Psoas muscle (tissue), 8 donors: Measurements from ENCODE around the gene PBX1. TPM values are rescaled to one million over a fixed set of nuclear protein-coding genes. Genes with fewer than 3 reads are reported as not detected.

Experiments
- ATAC-seq, 4 donors: fragments of 200-7000 bp; cut with Tn5 transposase; one replicate each; pipeline ENCODE4 v1.9.1; 2020; ENCODE audit warnings: moderate library complexity in 3 of 4, mild to moderate bottlenecking in 2 of 4
- DNase-seq, 2 donors: peaks; one replicate each; pipeline ENCODE4 v3.0.0-alpha.2; 2020
- H3K27ac ChIP-seq: fragments of 200-600 bp; one replicate; pipeline ENCODE4 v1.8.0; 2022
- H3K27me3 ChIP-seq, 3 donors: fragments of 200-600 bp in 1 of 3; one replicate each; pipeline versions ENCODE4 v1.6.1 to v1.8.0; 2013 to 2022; ENCODE audit warnings: low read length in 2 of 3, mild to moderate bottlenecking in 2 of 3, moderate library complexity in 1 of 3; ENCODE audit not compliant: insufficient read depth in 3 of 3
- H3K36me3 ChIP-seq, 2 donors: fragments of 200-600 bp in 1 of 2; one replicate each; pipeline versions ENCODE4 v1.6.1 to v1.8.0; 2013 to 2022; ENCODE audit warnings: low read depth in 1 of 2, mild to moderate bottlenecking in 1 of 2, moderate library complexity in 1 of 2; ENCODE audit not compliant: insufficient read depth in 1 of 2
- H3K4me1 ChIP-seq: fragments of 200-600 bp; one replicate; pipeline ENCODE4 v1.8.0; 2022
- H3K4me3 ChIP-seq: fragments of 200-600 bp; one replicate; pipeline ENCODE4 v1.8.0; 2022; ENCODE audit warnings: mild to moderate bottlenecking
- H3K9me3 ChIP-seq: fragments of 200-600 bp; one replicate; pipeline ENCODE4 v1.8.0; 2022
- WGBS, 3 donors: extraction: QIAGEN DNeasy Blood & Tissue Kit; methylation state at CpG; one replicate each; pipeline versions ENCODE4 v1.1.6 to v1.1.7; 2013; 5-methylcytosine and 5-hydroxymethylcytosine counted together
- intact Hi-C, 2 donors: fragments of 100-400 bp; cut with DNase I; formaldehyde crosslinking; loops; one replicate each; pipeline versions ENCODE4 v1.11.0 to v1.14.2; 2022
- polyA plus RNA-seq, 3 donors: library from polyadenylated mRNA; stranded (reverse); fragments of 200-250 nt; gene quantifications; one replicate each; pipeline ENCODE4 v1.2.3, GENCODE V29; 2013
- total RNA-seq, 4 donors: library from RNA; stranded (reverse); fragmentation: NEBNext Ultra II Directional in 2 of 4; extraction: Animal tissue kit (Norgen Biotek cat#: 25700) in 2 of 4; gene quantifications; one replicate each; pipeline versions ENCODE4 v1.2.1 to v1.2.4, GENCODE V29; 2021 to 2023
- TF ChIP-seq, protein P1 (sequence below): fragments of 200-600 bp; IDR thresholded peaks from one replicate; pipeline ENCODE4 v1.8.0; 2022; ENCODE audit warnings: antibody characterized with exemption
- donor health status: healthy with polysubstance abuse.
- donor health status: DM: no; HTN: no; CAD: no; lungs with moderate emphysema.
- donor health status: Bipolar disorder and iron deficiency.
- donor health status: healthy.
- donor health status: DM: yes; HTN: yes; CAD: no.
- donor health status: DM: no; HTN: no; CAD: no.
- donor health status: DM: no; HTN: no; CAD: no.
- donor health status: DM: yes; HTN: yes; CAD: no.

PBX1 gene
- total and polyA plus RNA-seq, 7 donors = 10.6 to 69.9 (median 59.3) TPM

DNA sequence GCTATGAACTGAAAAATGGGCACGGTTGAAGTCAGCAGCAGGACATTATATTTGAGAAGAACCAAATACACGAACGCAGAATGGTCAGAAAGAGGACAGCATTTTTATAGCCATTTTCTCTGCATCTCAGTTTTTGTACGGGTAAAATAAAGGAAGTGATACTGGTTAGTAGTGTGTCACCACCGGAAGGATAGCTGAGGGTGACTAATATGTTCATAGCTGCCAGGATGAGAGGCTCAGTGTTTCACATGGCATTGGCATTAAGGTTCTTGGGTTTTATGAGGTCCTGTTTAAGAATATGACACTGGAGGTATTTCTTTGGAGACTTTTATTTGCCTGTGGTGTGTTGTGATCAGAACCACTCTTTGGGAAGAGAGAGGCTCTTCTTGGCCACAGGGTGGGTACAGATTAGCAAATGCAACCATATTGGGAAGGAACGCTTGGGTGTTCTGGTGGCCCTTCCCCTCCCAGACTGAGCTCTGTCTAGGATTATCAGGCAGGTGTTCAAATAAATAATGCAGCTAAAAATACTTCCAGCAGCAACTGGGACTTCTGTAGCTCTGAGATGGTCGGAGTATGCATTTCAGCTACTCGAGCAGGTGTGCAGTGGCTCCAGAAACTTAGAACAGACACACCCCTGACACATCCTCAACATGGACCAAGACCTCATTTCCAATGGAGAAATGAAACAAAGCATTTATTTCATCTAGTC is 158.2 kb downstream of the PBX1 start:
- peak; percentile 88 to 94 (median 90) for ATAC-seq
- WGBS, 3 donors = 44 to 63% (median 53%) methylated on average over 8 of the region's 8 CpGs
- intact Hi-C loops = no loop called here
- TF ChIP-seq, protein P1, sequence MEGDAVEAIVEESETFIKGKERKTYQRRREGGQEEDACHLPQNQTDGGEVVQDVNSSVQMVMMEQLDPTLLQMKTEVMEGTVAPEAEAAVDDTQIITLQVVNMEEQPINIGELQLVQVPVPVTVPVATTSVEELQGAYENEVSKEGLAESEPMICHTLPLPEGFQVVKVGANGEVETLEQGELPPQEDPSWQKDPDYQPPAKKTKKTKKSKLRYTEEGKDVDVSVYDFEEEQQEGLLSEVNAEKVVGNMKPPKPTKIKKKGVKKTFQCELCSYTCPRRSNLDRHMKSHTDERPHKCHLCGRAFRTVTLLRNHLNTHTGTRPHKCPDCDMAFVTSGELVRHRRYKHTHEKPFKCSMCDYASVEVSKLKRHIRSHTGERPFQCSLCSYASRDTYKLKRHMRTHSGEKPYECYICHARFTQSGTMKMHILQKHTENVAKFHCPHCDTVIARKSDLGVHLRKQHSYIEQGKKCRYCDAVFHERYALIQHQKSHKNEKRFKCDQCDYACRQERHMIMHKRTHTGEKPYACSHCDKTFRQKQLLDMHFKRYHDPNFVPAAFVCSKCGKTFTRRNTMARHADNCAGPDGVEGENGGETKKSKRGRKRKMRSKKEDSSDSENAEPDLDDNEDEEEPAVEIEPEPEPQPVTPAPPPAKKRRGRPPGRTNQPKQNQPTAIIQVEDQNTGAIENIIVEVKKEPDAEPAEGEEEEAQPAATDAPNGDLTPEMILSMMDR = no peak
- DNase-seq = no peak
- H3K4me1 ChIP-seq = peaks cover 60% of the 10 kb centered on the region
- no peaks in the 10 kb centered on the region for H3K27me3 ChIP-seq
- H3K27ac ChIP-seq = peak overlapping the region; percentile 85
- no peaks in the 10 kb centered on the region for H3K36me3 ChIP-seq
- H3K9me3 ChIP-seq = no peaks in the 10 kb centered on the region
- peak overlapping the region; percentile 17 for H3K4me3 ChIP-seq

- WGBS, 3 donors = 64 to 72% (median 69%) methylated on average over 1 of the region's 1 CpG
Measured at GRCh38 chr1:164718821-164719220, 159.8 kb downstream of the PBX1 start.

DNA sequence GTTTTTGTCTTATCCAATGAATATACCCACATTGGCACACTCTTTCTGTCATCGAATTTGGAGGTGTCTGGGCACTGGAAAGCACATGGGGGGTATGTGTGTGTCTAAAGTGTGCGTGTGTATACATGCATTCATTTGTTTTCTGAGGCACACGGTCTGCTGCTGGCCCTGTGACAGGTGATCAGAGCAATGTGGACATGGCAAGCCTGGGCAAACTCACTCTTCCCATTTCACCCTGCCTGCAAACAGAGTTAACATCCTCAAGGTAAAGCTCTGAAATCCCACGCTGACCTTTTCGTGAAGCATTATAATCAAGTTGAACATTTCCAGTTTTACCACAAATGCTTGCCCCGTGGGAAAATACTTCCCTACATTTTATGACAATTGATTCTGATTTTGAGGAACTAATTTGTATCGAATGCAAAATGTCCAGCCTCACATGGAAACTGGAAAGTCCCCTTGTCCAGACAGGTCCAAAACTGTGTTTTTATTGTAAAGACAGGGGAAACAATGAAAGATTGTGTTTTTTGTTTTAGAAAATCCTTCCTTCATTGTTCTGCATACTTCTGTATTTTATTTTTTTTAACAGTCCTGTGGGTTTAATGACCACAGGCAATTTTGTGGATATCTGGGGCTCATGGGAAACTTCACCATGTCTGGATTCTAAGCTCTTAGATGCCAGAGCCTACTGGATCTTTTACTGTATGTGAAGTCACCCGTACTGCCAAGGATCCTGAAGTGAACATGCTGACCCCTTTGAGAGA is 160.9 kb downstream of the PBX1 start:
- 50 to 66% (median 56%) methylated on average over 8 of the region's 8 CpGs for WGBS, 3 donors
- Histone ChIP-seq H3K27me3 (no peaks in the 10 kb centered on the region), H3K4me3 (no peak overlapping the region), H3K27ac (peak overlapping the region; percentile 10), H3K4me1 (peaks cover 64% of the 10 kb centered on the region), H3K36me3 (no peaks in the 10 kb centered on the region), H3K9me3 (no peaks in the 10 kb centered on the region)
- intact Hi-C loops = no loop called here
- ATAC-seq = no peak
- TF ChIP-seq, protein P1 = no peak
- no peak for DNase-seq

More at GRCh38 chr1:164718821-164719220, 159.8 kb downstream of the PBX1 start:
- intact Hi-C loops = no loop called here
- H3K27me3 ChIP-seq = no peaks in the 10 kb centered on the region
- DNase-seq (no peak), ATAC-seq (no peak)
- H3K9me3 ChIP-seq = no peaks in the 10 kb centered on the region
- TF ChIP-seq, protein P1 = no peak
- peaks cover 60% of the 10 kb centered on the region for H3K4me1 ChIP-seq
- H3K36me3 ChIP-seq = no peaks in the 10 kb centered on the region
- H3K27ac ChIP-seq = peak overlapping the region; percentile 10
- no peak overlapping the region for H3K4me3 ChIP-seq

GRCh38 chr1:164720440-164721227 is 161.7 kb downstream of the PBX1 start:
- intact Hi-C loops = no loop called here
- DNase-seq = no peak
- Histone ChIP-seq H3K4me3 (no peak overlapping the region), H3K4me1 (peaks cover 70% of the 10 kb centered on the region), H3K27me3 (no peaks in the 10 kb centered on the region), H3K9me3 (no peaks in the 10 kb centered on the region), H3K27ac (peak overlapping the region; percentile 32), H3K36me3 (no peaks in the 10 kb centered on the region)
- WGBS, 3 donors = 53 to 71% (median 70%) methylated on average over 7 of the region's 7 CpGs
- ATAC-seq = no peak
- TF ChIP-seq, protein P1 = no peak
